K562 (cell line): Measurements from ENCODE around the gene GIGYF1. TPM values are rescaled to one million over a fixed set of nuclear protein-coding genes. Genes with fewer than 3 reads are reported as not detected.
A peak's percentile ranks its signal among the peaks of the same experiment; 100 is the strongest.

Experiments used
- ETV1 ChIP-seq: fragments of 450-650 bp; conservative IDR thresholded peaks from 2 replicates; pipeline ENCODE4 v1.6.1; 2016; ENCODE audit warnings: missing genetic modification characterization, control low read depth, low read depth, missing compliant biosample characterization
- GTF2A2 ChIP-seq: IDR thresholded peaks from 2 replicates; pipeline ENCODE4 v1.6.1; 2016; ENCODE audit warnings: mild to moderate bottlenecking, missing genetic modification characterization, missing compliant biosample characterization
- HDAC2 ChIP-seq: fragments of 450-650 bp; IDR thresholded peaks from 2 replicates; pipeline ENCODE4 v1.6.1; 2016; ENCODE audit warnings: mild to moderate bottlenecking
- MYNN ChIP-seq, 2 experiments: sonication (generic); formaldehyde crosslinking in 1 of 2; IDR thresholded peaks; 2 replicates each; pipeline versions ENCODE4 v1.5.0 to v1.6.1; 2016 to 2020; ENCODE audit warnings: antibody characterized with exemption in 1 of 2, missing genetic modification reagents in 1 of 2
- NCOA2 ChIP-seq, 2 experiments: fragments of 450-650 bp; IDR thresholded peaks; 2 replicates each; pipeline ENCODE4 v1.6.1; 2018; ENCODE audit warnings: mild to moderate bottlenecking in 2 of 2, moderate library complexity in 1 of 2; ENCODE audit not compliant: partially characterized antibody in 2 of 2
- POLR2AphosphoS2 ChIP-seq: IDR thresholded peaks from 2 replicates; pipeline ENCODE4 v1.6.1; 2012; ENCODE audit warnings: low read length, improper control_type of control experiment
- RAD51 ChIP-seq: fragments of 450-650 bp; IDR thresholded peaks from 2 replicates; pipeline ENCODE4 v1.7.1; 2016; ENCODE audit warnings: low read depth, mild to moderate bottlenecking, borderline replicate concordance
- RUNX1 ChIP-seq: sonication (generic); IDR thresholded peaks from 2 replicates; pipeline ENCODE4 v1.6.1; 2016; ENCODE audit warnings: antibody characterized with exemption, low read depth
- SIRT6 ChIP-seq: IDR thresholded peaks from one replicate; pipeline ENCODE4 v1.6.1; 2012; ENCODE audit warnings: low read depth, mild to moderate bottlenecking, control low read depth, inconsistent platforms, low read length, moderate library complexity
- SNIP1 ChIP-seq: fragments of 450-650 bp; IDR thresholded peaks from 2 replicates; pipeline ENCODE4 v1.7.1; 2017; ENCODE audit warnings: low read depth, mild to moderate bottlenecking
- SP1 ChIP-seq: sonication (generic); formaldehyde crosslinking; IDR thresholded peaks from 2 replicates; pipeline ENCODE4 v1.8.1; 2022; ENCODE audit warnings: mild to moderate bottlenecking, missing genetic modification reagents
- TAF7 ChIP-seq: fragments of 450-650 bp; IDR thresholded peaks from 2 replicates; pipeline ENCODE4 v1.6.1; 2016; ENCODE audit warnings: missing genetic modification characterization, missing compliant biosample characterization
- U2AF2 ChIP-seq: fragments of 200-400 bp; formaldehyde crosslinking; optimal IDR thresholded peaks from 2 replicates; pipeline ENCODE3; 2017; ENCODE audit warnings: low read depth, mild to moderate bottlenecking, low read length
- ZNF23 ChIP-seq: fragments of 250-450 bp; sonication (Bioruptor Pico); IDR thresholded peaks from 2 replicates; pipeline ENCODE4 v1.4.0; 2020; ENCODE audit warnings: mild to moderate bottlenecking
- ZNF253 ChIP-seq: fragments of 250-450 bp; sonication (Bioruptor Pico); conservative IDR thresholded peaks from 2 replicates; pipeline ENCODE4 v1.6.1; 2021; ENCODE audit warnings: mild to moderate bottlenecking
- ZNF551 ChIP-seq: fragments of 250-450 bp; sonication (Bioruptor Pico); IDR thresholded peaks from 2 replicates; pipeline ENCODE4 v1.5.0; 2021; ENCODE audit warnings: mild to moderate bottlenecking, moderate library complexity
- ZNF668 ChIP-seq: fragments of 250-450 bp; sonication (Bioruptor Pico); IDR thresholded peaks from 2 replicates; pipeline ENCODE4 v1.8.0; 2022; ENCODE audit warnings: mild to moderate bottlenecking, inconsistent platforms
- ZNF699 ChIP-seq: fragments of 250-450 bp; sonication (Bioruptor Pico); IDR thresholded peaks from 2 replicates; pipeline ENCODE4 v1.8.0; 2021; ENCODE audit warnings: mild to moderate bottlenecking, moderate library complexity; ENCODE audit not compliant: insufficient replicate concordance
- ZNF830 ChIP-seq: fragments of 250-450 bp; sonication (Bioruptor Pico); IDR thresholded peaks from 2 replicates; pipeline ENCODE4 v1.5.0; 2021; ENCODE audit warnings: mild to moderate bottlenecking
- polyA plus RNA-seq, 8 experiments: library from polyadenylated mRNA; depleted of rRNA in 4 of 8; stranded (reverse) in 5 of 8; unstranded in 3 of 8; fragments of >200 nt; fragmentation: Nextera tagmentation in 2 of 8; fragmentation: Illumina TruSeq in 1 of 8; extraction: Ambion mirVana in 2 of 8; extraction: Trizol in 1 of 8; gene quantifications; 2 replicates each; pipeline versions ENCODE4 v1.2.1 to v1.2.3, GENCODE V29; 2011 to 2014; ENCODE audit warnings: inconsistent platforms in 1 of 8, missing spikeins in 1 of 8
- total RNA-seq, 7 experiments: library from RNA; depleted of rRNA in 6 of 7; stranded (reverse); fragments of >200 nt in 6 of 7; fragmentation: Illumina TruSeq in 2 of 7; extraction: Trizol in 2 of 7; gene quantifications; 2 replicates each; pipeline versions ENCODE4 v1.2.1 to v1.2.3, GENCODE V29; 2011 to 2021; ENCODE audit warnings: low replicate concordance in 1 of 7
- TF ChIP-seq, protein P1 (sequence below): IDR thresholded peaks from 2 replicates; pipeline ENCODE4 v1.6.1; 2011; ENCODE audit warnings: borderline replicate concordance, low read depth, mild to moderate bottlenecking, moderate library complexity, low read length; ENCODE audit not compliant: insufficient read depth, poor library complexity, severe bottlenecking
- TF ChIP-seq, protein P2 (sequence below): sonication (generic); formaldehyde crosslinking; IDR thresholded peaks from 2 replicates; pipeline ENCODE4 v1.8.0; 2022; ENCODE audit warnings: mild to moderate bottlenecking, missing genetic modification reagents
- TF ChIP-seq, protein P3 (sequence below): fragments of 200-800 bp; sonication (Bioruptor generic); IDR thresholded peaks from 2 replicates; pipeline ENCODE4 v1.6.1; 2017; ENCODE audit warnings: missing genetic modification characterization, missing compliant biosample characterization
- TF ChIP-seq, protein P4 (sequence below): fragments of 450-650 bp; formaldehyde crosslinking; IDR thresholded peaks from 2 replicates; pipeline ENCODE4 v1.4.0; 2020; ENCODE audit warnings: mild to moderate bottlenecking, moderate library complexity

The GIGYF1 gene
- total and polyA plus RNA-seq, 9 of the 15 experiments (the other 6 are each of a cell fraction or from before 2014, with no cell fraction given): 0.56 to 76.2 (median 16.8) TPM

DNA sequence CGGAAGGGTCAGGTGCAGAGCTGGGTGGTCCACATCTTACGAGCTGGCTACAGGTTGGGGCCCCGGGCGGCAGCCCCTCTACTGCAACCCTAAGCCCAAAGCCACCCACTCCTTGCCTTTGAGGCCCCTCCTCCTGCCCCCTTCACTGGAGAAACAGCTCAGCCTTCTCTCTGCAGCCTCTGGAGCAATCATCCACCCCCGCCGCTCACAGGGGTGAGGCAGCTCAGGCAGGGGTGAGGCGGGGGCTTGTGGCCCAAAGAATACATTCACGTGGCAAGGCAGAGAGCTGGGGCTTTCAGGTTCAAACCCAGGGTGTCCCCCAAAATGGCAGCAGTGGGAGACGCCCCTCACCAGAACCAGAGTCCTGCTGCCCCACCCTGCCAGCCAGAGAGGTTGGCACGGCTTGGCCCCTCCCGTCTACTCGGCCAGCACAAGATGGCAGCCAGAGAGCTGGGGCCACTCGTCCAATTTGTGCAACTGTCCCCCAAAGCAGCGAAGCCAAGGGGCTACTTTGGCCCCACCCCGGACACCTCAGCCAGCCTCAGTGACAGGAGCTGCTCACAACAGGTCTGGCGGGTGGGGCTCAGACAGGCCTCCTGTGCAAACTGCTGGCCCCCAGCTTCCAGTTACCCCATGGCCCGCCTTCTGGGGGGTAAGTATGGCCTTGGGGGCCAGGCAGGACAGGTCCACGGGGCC is 13.3 kb downstream of the GIGYF1 start (continued):
- 0 out of 2 replicates have a peak, but pooled peaks have one; percentile 44 for TF ChIP-seq ZNF253 (CRISPR knock-in tag)
- no peak for TF ChIP-seq RAD51
- TF ChIP-seq ZNF23: no peak
- no peak for TF ChIP-seq SIRT6
- no peak for TF ChIP-seq ZNF699
- TF ChIP-seq, protein P1, sequence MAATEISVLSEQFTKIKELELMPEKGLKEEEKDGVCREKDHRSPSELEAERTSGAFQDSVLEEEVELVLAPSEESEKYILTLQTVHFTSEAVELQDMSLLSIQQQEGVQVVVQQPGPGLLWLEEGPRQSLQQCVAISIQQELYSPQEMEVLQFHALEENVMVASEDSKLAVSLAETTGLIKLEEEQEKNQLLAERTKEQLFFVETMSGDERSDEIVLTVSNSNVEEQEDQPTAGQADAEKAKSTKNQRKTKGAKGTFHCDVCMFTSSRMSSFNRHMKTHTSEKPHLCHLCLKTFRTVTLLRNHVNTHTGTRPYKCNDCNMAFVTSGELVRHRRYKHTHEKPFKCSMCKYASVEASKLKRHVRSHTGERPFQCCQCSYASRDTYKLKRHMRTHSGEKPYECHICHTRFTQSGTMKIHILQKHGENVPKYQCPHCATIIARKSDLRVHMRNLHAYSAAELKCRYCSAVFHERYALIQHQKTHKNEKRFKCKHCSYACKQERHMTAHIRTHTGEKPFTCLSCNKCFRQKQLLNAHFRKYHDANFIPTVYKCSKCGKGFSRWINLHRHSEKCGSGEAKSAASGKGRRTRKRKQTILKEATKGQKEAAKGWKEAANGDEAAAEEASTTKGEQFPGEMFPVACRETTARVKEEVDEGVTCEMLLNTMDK: no peak
- no peak for TF ChIP-seq ETV1
- TF ChIP-seq ZNF668 (CRISPR knock-in tag): no peak
- no peak for TF ChIP-seq GTF2A2
- TF ChIP-seq POLR2AphosphoS2: 0 out of 2 replicates have a peak, but pooled peaks have one; percentile 70
- TF ChIP-seq TAF7 (tag): no peak
- no peak for TF ChIP-seq HDAC2
- no peak for TF ChIP-seq U2AF2
- TF ChIP-seq RUNX1: 0 out of 2 replicates have a peak, but pooled peaks have one; percentile 14
- no peak for TF ChIP-seq SNIP1
- TF ChIP-seq NCOA2 (IDR thresholded peaks at IDR 0.05; ENCODE audit: partially characterized antibody in 2 of 2): no peak
- TF ChIP-seq SP1: no peak
- TF ChIP-seq MYNN (IDR thresholded peaks at IDR 0.05): 0 out of 2 replicates have a peak, but pooled peaks have one; percentile 9
- no peak for TF ChIP-seq MYNN (CRISPR knock-in tag; IDR thresholded peaks at IDR 0.05)
- 0 out of 2 replicates have a peak, but pooled peaks have one; percentile 12 for TF ChIP-seq ZNF830 (CRISPR knock-in tag)
- TF ChIP-seq, protein P2, sequence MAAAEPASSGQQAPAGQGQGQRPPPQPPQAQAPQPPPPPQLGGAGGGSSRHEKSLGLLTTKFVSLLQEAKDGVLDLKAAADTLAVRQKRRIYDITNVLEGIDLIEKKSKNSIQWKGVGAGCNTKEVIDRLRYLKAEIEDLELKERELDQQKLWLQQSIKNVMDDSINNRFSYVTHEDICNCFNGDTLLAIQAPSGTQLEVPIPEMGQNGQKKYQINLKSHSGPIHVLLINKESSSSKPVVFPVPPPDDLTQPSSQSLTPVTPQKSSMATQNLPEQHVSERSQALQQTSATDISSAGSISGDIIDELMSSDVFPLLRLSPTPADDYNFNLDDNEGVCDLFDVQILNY (CRISPR knock-in tag): no peak
- TF ChIP-seq, protein P3, sequence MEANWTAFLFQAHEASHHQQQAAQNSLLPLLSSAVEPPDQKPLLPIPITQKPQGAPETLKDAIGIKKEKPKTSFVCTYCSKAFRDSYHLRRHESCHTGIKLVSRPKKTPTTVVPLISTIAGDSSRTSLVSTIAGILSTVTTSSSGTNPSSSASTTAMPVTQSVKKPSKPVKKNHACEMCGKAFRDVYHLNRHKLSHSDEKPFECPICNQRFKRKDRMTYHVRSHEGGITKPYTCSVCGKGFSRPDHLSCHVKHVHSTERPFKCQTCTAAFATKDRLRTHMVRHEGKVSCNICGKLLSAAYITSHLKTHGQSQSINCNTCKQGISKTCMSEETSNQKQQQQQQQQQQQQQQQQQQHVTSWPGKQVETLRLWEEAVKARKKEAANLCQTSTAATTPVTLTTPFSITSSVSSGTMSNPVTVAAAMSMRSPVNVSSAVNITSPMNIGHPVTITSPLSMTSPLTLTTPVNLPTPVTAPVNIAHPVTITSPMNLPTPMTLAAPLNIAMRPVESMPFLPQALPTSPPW (CRISPR knock-in tag): peak; percentile 5; the same call in 1 of the 2 replicates
- no peak for TF ChIP-seq ZNF551 (CRISPR knock-in tag)
- TF ChIP-seq, protein P4, sequence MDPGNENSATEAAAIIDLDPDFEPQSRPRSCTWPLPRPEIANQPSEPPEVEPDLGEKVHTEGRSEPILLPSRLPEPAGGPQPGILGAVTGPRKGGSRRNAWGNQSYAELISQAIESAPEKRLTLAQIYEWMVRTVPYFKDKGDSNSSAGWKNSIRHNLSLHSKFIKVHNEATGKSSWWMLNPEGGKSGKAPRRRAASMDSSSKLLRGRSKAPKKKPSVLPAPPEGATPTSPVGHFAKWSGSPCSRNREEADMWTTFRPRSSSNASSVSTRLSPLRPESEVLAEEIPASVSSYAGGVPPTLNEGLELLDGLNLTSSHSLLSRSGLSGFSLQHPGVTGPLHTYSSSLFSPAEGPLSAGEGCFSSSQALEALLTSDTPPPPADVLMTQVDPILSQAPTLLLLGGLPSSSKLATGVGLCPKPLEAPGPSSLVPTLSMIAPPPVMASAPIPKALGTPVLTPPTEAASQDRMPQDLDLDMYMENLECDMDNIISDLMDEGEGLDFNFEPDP (CRISPR knock-in tag): no peak
